ENCODE measurements around the gene TFF2.

TFF2 gene

DNA sequence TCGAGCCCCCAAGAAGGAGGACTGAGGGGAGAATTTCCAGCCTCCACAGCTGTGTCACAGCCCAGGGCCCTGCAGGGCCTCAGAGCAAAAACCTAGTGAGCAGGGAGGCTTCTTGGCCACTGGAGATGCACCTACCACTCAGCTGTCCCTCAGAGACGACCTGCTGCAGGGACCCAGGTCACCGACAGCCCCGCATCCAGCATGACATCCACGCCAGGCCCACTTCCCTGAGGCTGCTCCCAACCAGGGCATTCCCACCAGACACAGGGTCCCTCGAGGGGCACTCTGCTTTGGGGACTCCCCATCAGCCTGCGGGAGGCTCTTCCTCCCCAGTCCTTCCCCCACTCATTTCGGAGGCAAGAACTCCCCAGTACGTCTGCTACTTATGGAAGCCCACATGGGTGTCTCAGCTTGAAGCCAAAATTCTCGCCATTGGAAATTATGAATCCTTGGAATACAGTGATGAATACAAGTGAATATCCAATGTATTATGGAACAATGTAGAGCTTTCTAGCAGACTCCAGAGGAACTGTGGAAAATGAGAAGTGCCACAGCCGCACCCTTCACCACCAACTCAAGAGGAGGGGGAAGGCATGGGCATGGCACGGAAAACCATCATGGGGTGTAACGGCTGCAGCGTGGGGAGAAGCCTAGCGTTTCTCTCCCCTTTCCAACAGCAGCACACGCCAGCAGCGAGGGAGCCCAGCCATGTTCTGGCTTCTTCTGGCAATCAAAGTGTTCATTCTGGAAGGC is 42.5 kb downstream of the TFF2 start:
- in situ Hi-C loops (cut with MboI; ENCODE audit: low sequenced_read_pairs): no loop called here

- in situ Hi-C loops (cut with MboI; ENCODE audit: low sequenced_read_pairs): no loop called here
Measured at GRCh38 chr21:42307106-42307505, 43.7 kb downstream of the TFF2 start.

GRCh38 chr21:42306366-42307035 is 44.3 kb downstream of the TFF2 start:
- in situ Hi-C loops (cut with MboI; ENCODE audit: low sequenced_read_pairs): no loop called here

DNA sequence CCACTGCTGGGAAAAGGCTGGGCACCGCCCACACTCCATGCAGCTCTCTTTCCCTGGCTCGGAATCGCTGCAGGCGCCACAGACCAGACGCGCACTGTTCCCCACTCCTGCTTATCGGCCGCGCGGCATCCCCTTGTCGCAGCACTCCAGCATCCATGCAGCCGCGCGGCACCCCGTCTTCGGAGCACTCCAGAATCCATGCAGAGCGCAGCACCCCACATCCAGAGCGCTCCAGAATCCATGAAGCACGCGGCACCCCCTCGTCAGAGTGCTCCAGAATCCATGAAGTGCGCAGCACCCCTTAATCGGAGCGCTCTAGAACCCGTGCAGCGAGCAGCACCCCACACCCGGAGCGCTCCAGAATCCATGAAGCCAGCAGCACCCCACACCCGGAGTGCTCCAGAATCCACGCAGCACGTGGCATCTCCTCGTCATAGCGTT is 45.1 kb downstream of the TFF2 start:
- in situ Hi-C loops (cut with MboI; ENCODE audit: low sequenced_read_pairs): no loop called here

DNA sequence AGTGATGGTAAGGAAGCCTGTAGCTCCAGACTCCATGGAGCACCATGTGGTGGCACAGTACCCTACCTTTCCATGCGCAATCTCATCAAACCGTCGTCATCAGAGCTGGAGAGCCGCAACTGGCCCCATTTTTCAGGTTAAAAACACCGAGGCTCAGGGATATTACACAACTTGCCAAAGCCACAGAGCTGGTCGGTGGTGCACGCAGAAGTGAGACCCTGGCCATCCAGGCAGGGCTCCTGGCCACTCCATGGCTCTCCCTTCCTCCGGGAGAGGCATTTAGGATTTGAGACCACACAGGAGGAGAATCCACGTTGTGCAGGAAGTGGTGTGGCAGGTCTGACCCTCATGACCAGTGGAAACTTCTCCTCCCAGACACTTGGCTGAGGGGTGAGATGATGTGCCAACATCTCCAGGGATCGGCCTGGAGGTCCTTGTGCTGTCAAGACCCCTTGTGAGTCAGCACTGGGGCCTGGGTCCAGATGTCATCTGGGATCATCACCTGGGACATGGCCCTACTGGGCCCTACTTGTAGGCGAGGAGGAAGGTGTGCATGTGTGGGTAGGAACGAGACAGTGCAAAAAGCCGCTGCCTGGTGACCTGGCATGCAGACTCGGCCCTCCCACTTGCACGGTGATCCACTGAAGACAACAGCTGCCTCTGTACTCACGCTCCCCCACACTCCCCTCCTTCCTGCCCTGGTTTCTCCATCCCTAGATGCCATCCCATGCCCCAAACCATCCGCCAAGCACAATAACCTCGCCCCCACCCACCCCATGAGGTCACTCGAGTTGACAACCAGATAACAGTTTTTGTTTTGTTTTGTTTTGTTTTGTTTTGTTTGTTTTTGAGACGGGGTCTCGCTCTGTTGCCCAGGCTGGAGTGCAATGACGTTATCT is 46.0 kb downstream of the TFF2 start:
- in situ Hi-C loops (cut with MboI; ENCODE audit: low sequenced_read_pairs): no loop called here

DNA sequence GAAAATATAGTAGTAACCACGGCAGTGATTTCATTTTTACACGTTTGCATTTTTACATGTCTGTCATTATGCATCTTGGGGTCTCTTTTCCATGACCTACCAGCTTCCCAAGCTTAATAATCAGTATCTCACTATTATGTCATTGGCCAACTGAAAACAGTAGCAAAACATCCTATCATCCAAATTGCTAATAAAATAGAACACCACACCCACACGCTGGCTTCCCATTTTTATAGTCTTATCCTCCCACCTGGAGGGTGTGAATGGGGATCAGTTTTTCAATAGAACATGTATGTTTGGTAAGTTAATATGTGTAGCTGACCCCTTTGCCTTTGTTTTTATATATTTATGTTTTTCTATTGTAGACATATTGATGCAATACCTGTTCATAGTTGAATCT is 47.4 kb downstream of the TFF2 start:
- in situ Hi-C loops (cut with MboI; ENCODE audit: low sequenced_read_pairs): no loop called here

DNA sequence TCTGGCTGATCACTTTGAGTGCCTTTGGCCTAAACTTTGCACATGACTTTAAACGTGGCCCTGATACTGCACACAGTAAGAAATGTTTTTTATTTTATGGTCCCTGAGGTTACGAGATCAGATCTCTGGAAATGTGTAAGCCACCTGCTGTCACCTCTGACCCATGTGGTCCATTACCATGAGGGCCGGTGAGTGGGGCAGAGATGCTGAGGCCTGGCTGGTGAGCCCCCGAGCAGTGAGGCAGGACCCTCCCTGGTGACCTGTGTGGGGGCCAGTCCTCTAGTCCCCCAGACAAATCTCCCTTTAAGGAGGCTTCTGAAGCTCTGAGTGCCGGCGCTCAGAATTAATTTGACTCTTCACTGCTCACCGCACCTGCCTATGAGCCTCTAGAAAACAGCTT is 48.0 kb downstream of the TFF2 start:
- in situ Hi-C loops (cut with MboI; ENCODE audit: low sequenced_read_pairs): no loop called here

- in situ Hi-C loops (cut with MboI; ENCODE audit: low sequenced_read_pairs): no loop called here
Measured at GRCh38 chr21:42302076-42302650, 48.6 kb downstream of the TFF2 start.

GRCh38 chr21:42301371-42302075 is 49.3 kb downstream of the TFF2 start:
- in situ Hi-C loops (cut with MboI; ENCODE audit: low sequenced_read_pairs): no loop called here

DNA sequence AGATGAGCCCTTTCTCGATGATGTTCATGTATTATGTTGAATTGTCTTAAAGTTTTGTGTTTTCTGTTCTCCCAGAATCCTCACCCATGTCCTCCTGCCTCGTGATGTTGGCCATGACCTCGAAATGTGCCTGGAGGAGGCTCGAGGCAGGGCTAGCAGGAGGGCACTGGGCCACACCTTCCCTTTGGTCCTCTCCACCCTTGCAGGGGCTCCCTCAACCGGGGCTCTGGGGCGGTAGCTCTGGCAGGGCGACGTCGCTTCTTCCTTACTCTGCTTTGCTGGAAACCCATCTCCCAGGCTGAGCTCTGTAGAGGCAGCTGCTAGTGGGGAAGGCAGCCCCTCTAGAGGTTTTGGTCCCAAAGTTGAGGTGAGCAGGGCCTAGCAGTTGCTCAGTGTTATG is 49.8 kb downstream of the TFF2 start:
- in situ Hi-C loops (cut with MboI; ENCODE audit: low sequenced_read_pairs): no loop called here

DNA sequence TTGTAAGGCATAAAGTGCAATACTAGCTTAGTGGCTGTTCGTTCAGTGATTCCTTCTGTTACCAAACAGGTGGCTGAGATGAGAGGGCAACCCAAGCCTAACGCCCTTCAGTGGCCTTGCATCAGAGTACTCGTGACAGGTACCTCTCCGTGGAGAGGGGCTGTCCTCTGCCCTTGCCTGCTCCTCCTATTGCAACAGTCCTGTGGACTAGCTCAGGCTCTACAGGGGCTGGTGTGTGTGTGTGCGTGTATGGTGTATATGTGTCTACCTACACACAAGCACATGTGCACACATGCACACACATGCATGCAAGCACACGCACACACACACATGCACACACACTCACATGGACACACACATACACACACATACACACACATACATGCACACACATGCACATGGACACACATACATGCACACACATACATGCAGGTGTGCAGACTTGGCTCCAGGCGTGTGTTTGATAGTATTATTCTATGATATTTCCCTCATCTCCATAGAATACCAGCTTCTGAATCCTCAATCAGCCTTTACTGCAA is 50.7 kb downstream of the TFF2 start:
- in situ Hi-C loops (cut with MboI; ENCODE audit: low sequenced_read_pairs): no loop called here

DNA sequence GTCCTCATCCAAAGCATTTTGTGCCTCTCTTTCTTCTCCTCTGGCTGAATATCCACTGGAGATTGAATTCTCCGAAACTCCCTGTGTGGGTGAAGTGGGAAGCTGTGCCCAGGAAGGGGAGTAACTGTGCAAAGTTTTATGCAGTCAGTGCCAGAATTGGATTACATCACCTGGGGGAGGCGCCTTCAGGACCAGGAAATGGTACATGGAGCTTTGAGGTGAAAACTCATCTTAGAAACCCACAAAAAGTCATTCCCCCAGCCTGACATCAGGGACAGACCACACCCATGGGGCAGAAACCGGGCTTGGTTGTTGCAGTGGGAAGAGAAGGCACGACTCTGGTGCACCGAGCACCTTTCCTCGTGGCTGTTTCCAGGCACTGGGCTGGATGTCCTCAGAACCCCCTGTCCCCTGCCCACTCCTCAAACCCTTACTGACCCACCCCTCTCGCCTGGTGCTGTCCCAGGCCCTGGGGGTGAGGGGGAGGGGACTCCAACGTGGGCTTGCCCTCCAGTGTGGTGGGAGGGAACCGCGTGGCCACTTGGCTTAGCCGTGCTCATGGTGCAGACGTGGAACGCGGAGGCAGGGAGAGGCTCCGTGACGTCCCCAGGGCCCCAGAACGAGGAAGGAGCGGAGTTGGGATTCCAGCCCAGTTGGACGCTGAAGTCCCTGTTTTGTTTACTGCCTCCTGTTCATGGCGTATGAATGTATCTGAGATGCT is 51.3 kb downstream of the TFF2 start:
- in situ Hi-C loops (cut with MboI; ENCODE audit: low sequenced_read_pairs): no loop called here

GRCh38 chr21:42298657-42299056 is 52.1 kb downstream of the TFF2 start:
- in situ Hi-C loops (cut with MboI; ENCODE audit: low sequenced_read_pairs): no loop called here

DNA sequence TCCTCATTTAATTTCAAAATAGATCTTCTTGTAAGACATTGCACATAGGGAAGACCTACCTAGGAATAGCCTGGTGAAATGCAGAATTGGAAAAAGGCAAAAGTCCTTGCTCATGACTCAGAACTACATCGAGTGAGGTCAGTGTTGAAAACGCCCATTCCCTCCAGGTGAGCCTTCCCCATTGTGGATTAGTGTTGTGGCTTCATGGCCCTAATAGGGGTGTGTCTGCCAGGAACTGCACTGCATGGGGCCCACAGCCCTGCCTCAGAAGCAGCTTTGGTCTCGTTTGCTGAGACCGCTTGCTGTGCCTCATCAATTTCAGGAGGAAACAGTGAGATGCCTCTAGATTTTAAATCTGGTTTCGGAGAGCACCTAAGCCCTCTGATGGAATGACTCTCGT is 52.6 kb downstream of the TFF2 start:
- in situ Hi-C loops (cut with MboI; ENCODE audit: low sequenced_read_pairs): no loop called here

GRCh38 chr21:42297377-42297776 is 53.4 kb downstream of the TFF2 start:
- in situ Hi-C loops (cut with MboI; ENCODE audit: low sequenced_read_pairs): no loop called here

GRCh38 chr21:42296501-42296900 is 54.3 kb downstream of the TFF2 start:
- in situ Hi-C loops (cut with MboI; ENCODE audit: low sequenced_read_pairs): no loop called here

Data from hTERT RPE-1 (cell line).